NT2/D1 (cell line): ENCODE data around the gene ZNF710.
A peak's percentile ranks its signal among the peaks of the same experiment; 100 is the strongest.

Experiments used
- DNase-seq: peaks from one replicate; pipeline ENCODE4 v3.0.0-alpha.2; 2011; ENCODE audit warnings: low read depth, low spot score
- H3K27me3 ChIP-seq: 2 replicates; pipeline ENCODE4 v1.6.0; 2011; ENCODE audit warnings: mild to moderate bottlenecking; ENCODE audit not compliant: insufficient read length, insufficient read depth
- H3K36me3 ChIP-seq: 2 replicates; pipeline ENCODE4 v1.6.1; 2011; ENCODE audit warnings: mild to moderate bottlenecking, low read length, mixed read lengths; ENCODE audit not compliant: insufficient read depth, insufficient read length
- H3K4me1 ChIP-seq: 2 replicates; pipeline ENCODE4 v1.5.1; 2011; ENCODE audit not compliant: insufficient read depth, insufficient read length
- H3K4me3 ChIP-seq: 2 replicates; pipeline ENCODE4 v1.5.1; 2011; ENCODE audit warnings: low read depth; ENCODE audit not compliant: insufficient read length
- H3K9ac ChIP-seq: 2 replicates; pipeline ENCODE4 v1.6.0; 2011; ENCODE audit warnings: low read depth; ENCODE audit not compliant: insufficient read length
- H3K9me3 ChIP-seq: 2 replicates; pipeline ENCODE4 v1.5.1; 2011; ENCODE audit warnings: mild to moderate bottlenecking, low read length; ENCODE audit not compliant: insufficient read depth
- SUZ12 ChIP-seq: IDR thresholded peaks from 2 replicates; pipeline ENCODE4 v1.6.1; 2011; ENCODE audit not compliant: insufficient read length, insufficient read depth; ENCODE audit errors: extremely low read depth
- YY1 ChIP-seq: IDR thresholded peaks from 2 replicates; pipeline ENCODE4 v1.6.1; 2011; ENCODE audit not compliant: insufficient read length, insufficient read depth
- ZNF274 ChIP-seq: IDR thresholded peaks from 2 replicates; pipeline ENCODE4 v1.6.1; 2011; ENCODE audit warnings: mild to moderate bottlenecking, low read depth, low read length

The ZNF710 gene

GRCh38 chr15:90004671-90005070 is 3.5 kb downstream of the ZNF710 start:
- DNase-seq = no peak
- TF ChIP-seq YY1 (no peak), SUZ12 (no peak), ZNF274 (no peak)
- no peaks in the 10 kb centered on the region for H3K9me3 ChIP-seq
- peaks cover 15% of the 10 kb centered on the region for H3K36me3 ChIP-seq
- H3K4me1 ChIP-seq = peaks cover 11% of the 10 kb centered on the region
- peak overlapping the region; percentile 14 for H3K9ac ChIP-seq
- H3K4me3 ChIP-seq = no peak overlapping the region
- peaks cover 4% of the 10 kb centered on the region for H3K27me3 ChIP-seq

GRCh38 chr15:90006217-90007075 is 5.3 kb downstream of the ZNF710 start:
- Histone ChIP-seq H3K9ac (no peak overlapping the region), H3K4me3 (no peak overlapping the region), H3K9me3 (peaks cover 6% of the 10 kb centered on the region), H3K27me3 (peaks cover 4% of the 10 kb centered on the region), H3K4me1 (peaks cover 11% of the 10 kb centered on the region), H3K36me3 (peaks cover 19% of the 10 kb centered on the region)
- TF ChIP-seq SUZ12 = no peak
- TF ChIP-seq YY1 = no peak
- no peak for TF ChIP-seq ZNF274
- no peak for DNase-seq

DNA sequence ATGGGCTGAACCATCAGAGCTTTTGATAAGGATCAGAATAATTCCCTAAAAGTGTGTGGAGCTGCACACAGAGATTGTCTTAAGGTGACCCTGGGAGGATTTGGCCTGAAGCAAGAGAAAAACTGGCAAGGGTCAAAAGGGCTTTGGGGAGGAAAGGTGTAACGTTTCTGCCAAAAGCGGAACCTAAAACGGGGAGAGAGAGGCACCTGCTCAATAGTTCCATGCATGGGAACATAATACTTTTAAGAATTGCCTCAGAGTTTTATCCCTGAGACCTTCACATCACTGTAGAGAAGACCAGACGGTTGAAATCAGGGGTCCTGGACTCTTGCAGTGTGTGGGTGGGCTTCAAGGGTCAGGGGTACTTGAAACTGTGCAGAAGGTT is 5.9 kb downstream of the ZNF710 start:
- TF ChIP-seq SUZ12 (no peak), ZNF274 (no peak), YY1 (no peak)
- Histone ChIP-seq H3K4me3 (no peak overlapping the region), H3K36me3 (peaks cover 19% of the 10 kb centered on the region), H3K27me3 (peaks cover 4% of the 10 kb centered on the region), H3K9me3 (peaks cover 12% of the 10 kb centered on the region), H3K4me1 (peaks cover 11% of the 10 kb centered on the region), H3K9ac (no peak overlapping the region)
- DNase-seq = no peak

DNA sequence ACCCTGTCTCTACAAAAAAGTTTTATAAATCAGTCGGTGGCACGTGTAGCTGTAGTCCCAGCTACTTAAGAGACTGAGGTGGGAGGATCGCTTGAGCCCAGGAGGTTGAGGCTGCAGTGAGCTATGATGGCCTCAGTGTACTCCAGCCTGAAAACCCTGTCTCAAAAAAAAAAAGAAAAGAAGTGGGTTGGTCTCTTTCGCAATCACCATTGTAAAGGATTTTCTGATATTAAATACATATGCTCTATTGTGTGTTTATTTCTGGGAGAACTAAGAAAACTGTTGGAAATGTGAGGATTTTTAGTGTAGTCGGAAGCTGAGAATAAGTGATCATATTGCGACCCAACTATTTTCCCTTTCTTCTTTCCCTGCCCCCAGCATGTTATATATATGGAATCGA is 7.5 kb downstream of the ZNF710 start:
- peaks cover 15% of the 10 kb centered on the region for H3K36me3 ChIP-seq
- H3K4me3 ChIP-seq = no peak overlapping the region
- H3K27me3 ChIP-seq = no peaks in the 10 kb centered on the region
- TF ChIP-seq YY1 (no peak), SUZ12 (no peak), ZNF274 (no peak)
- no peak overlapping the region for H3K9ac ChIP-seq
- peaks cover 20% of the 10 kb centered on the region for H3K9me3 ChIP-seq
- H3K4me1 ChIP-seq = peaks cover 7% of the 10 kb centered on the region
- DNase-seq = no peak

GRCh38 chr15:90009301-90010022 is 8.3 kb downstream of the ZNF710 start:
- peaks cover 20% of the 10 kb centered on the region for H3K9me3 ChIP-seq
- H3K9ac ChIP-seq = no peak overlapping the region
- peaks cover 15% of the 10 kb centered on the region for H3K36me3 ChIP-seq
- H3K27me3 ChIP-seq = no peaks in the 10 kb centered on the region
- DNase-seq = no peak
- no peak for TF ChIP-seq YY1
- TF ChIP-seq SUZ12 = no peak
- no peak for TF ChIP-seq ZNF274
- peaks cover 3% of the 10 kb centered on the region for H3K4me1 ChIP-seq
- no peak overlapping the region for H3K4me3 ChIP-seq

DNA sequence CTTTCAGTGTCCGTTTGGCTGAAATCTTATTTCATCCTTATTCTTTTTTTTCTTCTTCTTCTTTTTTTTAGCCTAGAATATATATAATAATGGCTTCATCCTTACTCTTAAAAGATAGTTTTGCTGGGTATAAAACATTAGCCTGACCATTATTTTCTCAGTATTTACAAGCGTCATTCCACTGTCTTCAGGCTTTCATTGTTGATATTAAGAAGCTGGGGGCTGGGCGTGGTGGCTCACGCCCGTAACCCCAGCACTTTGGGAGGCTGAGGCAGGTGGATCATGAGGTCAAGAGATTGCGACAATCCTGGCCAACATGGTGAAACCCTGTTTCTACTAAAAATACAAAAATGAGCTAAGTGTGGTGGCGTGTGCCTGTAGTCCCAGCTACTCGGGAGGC is 10.6 kb downstream of the ZNF710 start:
- no peak for DNase-seq
- no peak overlapping the region for H3K9ac ChIP-seq
- peaks cover 13% of the 10 kb centered on the region for H3K36me3 ChIP-seq
- peaks cover 20% of the 10 kb centered on the region for H3K9me3 ChIP-seq
- H3K27me3 ChIP-seq = no peaks in the 10 kb centered on the region
- no peaks in the 10 kb centered on the region for H3K4me1 ChIP-seq
- H3K4me3 ChIP-seq = no peak overlapping the region
- TF ChIP-seq SUZ12 (no peak), ZNF274 (no peak)

GRCh38 chr15:90013503-90013937 is 12.4 kb downstream of the ZNF710 start:
- DNase-seq = no peak
- TF ChIP-seq YY1 = no peak
- TF ChIP-seq SUZ12 = no peak
- no peak for TF ChIP-seq ZNF274
- H3K9ac ChIP-seq = no peak overlapping the region

More at GRCh38 chr15:90013503-90013937, 12.4 kb downstream of the ZNF710 start:
- peaks cover 12% of the 10 kb centered on the region for H3K36me3 ChIP-seq
- H3K27me3 ChIP-seq = no peaks in the 10 kb centered on the region
- H3K9me3 ChIP-seq = peaks cover 20% of the 10 kb centered on the region
- H3K4me1 ChIP-seq = peaks cover 4% of the 10 kb centered on the region
- no peak overlapping the region for H3K4me3 ChIP-seq
